MM.1S (cell line): Measurements from ENCODE around the gene ATP5ME.
A peak's percentile ranks its signal among the peaks of the same experiment; 100 is the strongest.

Experiments
- CTCF ChIP-seq: fragments of 300-600 bp; sonication (generic); IDR thresholded peaks from 2 replicates; pipeline ENCODE4 v1.5.1; 2016; ENCODE audit warnings: antibody characterized with exemption, low read length, mixed read lengths
- EZH2 ChIP-seq: fragments of 300-600 bp; sonication (generic); optimal IDR thresholded peaks from 2 replicates; pipeline ENCODE3; 2017; ENCODE audit warnings: low read depth, mild to moderate bottlenecking, antibody characterized with exemption, low read length, mixed read lengths

DNA sequence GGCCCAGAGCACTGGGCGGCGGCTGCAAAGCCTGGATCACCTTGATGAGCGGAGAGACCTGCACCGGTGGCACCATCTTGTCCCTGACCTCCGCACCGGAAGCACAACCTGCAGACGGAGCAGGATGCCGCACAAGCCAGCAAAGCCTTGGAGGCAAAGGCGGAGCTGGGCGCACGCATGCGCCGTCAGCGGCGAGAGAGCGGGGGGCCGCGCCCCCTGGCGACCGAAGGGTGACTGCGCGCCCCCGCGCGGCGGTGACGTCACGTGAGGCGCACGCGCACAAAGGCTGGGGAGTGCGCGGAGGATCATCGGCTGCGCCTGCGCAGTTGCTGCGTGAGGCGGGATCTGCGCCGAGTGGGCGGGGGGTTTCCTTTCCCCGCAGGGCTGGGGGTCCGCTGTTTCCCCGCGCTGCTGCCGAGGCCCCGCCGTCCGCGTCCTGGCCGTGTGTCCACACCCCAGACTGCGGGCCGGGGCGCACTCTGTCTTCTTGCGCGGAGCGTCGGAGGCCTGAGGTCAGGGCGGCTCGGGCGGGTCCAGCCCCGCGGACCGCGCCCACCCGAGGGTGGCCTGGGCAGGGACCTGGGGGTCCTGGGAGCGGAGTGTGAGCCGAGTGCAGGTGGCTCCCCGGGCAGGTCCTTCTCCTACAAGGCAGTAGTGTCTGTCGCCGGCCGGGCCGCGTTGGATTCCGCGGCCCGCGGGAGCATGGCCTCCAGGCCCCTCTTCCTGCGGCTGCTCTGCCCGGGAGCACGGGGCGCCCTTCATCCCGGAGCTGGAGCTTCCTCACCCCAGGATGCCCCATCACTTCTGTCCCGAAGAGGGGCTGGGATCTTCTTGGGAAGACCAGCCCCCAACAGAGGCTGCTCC lies at the start of gene ATP5ME, which contains the start of gene MYL5:
- TF ChIP-seq CTCF = peak; percentile 73
- no peak for TF ChIP-seq EZH2
